Measurements from ENCODE around the gene RAB18. TPM values are rescaled to one million over a fixed set of nuclear protein-coding genes. Genes with fewer than 3 reads are reported as not detected.
A peak's percentile ranks its signal among the peaks of the same experiment; 100 is the strongest.

Gene RAB18
- total RNA-seq: 100 to 1,000 TPM in 3 of 7 donors, 10 to 100 TPM in 4; 43.1 to 104 (median 86.0) TPM
- polyA plus RNA-seq: 10 to 100 TPM; 21.2 to 32.8 (median 31.0) TPM
- long read RNA-seq, donor 1, full-length matches to known transcripts: 19 of 36 reads
- long read RNA-seq, donor 1, partial matches to known transcripts: 17 of 36 reads
- long read RNA-seq, donor 1, other reads (novel, unspliced or antisense): 0 of 36 reads
- long read RNA-seq, donor 2, full-length matches to known transcripts: 26 of 26 reads
- long read RNA-seq, donor 2, partial matches to known transcripts: 0 of 26 reads
- long read RNA-seq, donor 2, other reads (novel, unspliced or antisense): 0 of 26 reads

DNA sequence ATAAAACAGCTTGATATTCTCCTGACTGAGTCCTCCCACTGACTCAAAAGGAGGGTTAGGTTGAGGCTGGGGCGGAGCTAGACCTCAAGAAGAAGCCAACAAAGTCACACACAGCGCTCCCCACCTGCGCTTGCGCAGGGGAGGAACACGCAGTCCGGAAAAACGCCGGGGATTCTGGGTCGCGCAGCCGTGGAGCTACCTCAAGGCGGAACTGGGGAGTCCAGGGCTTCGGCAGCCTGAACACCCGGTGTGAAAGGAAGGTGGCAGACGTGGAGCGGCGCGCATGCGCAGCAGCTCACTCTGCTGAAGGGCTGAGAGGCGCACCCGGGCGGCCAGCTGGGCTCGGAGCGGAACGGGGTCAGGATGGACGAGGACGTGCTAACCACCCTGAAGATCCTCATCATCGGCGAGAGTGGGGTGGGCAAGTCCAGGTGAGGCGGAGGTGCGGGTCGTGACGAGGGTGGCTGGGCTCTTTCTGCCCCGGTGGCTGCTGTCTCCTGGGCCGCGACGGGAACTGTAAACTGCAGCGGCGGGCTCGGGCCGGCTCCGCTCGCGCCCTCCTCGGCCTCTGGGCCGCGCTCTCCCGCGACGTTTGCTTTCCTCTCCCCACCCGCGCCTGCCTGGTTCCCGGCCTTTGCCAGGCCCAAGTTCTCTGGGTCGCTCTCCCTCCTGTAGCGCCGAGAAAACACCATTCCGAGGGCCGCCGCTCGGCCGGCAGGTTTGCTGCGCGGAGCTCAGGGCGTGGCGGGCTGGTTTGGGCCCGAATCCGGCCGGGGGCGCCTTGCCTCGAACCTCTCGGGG is at the start of gene RAB18:
Gene RAB18 (plus strand): TSS at position 298 of the 801 bp plus-strand sequence. CDS start 66 bp downstream, at position 364.
- intact Hi-C loops (cut with DNase I; ENCODE audit: low total_unique reads): no loop called here
- WGBS, 5 donors: 0% methylated on average over 57 to 71 of the region's 71 CpGs
- H3K27ac ChIP-seq: peak within 1 kb of the TSS; percentile 86 to 97 (median 93)

DNA sequence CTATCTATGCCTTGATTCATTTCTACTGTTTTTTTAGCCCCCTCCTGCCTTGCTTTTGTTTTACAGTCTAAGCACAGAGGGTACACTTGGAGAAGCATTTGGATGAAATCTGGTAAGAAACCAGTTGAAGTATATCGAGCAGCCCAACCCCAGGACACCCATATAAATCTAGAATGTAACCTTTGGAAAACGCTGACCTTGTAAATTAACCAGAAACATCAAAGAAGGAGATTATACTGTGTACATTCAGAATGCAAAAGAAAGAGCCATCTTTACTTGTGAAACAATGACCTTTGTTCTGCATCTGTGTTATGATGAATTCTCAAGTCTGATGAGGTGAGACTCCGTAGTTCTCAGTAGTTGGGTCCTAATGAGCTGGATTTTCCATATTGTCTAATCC is 49.3 kb upstream of the RAB18 start:
- Histone ChIP-seq H3K27ac (no peak overlapping the region), H3K36me3 (no peaks in the 10 kb centered on the region), H3K9me3 (no peaks in the 10 kb centered on the region), H3K4me1 (peaks cover 0 to 20% (median 1%) of the 10 kb centered on the region in 6 donors), H3K27me3 (replicated peaks in 1 of 7) (no peaks in the 10 kb centered on the region), H3K4me3 (no peak overlapping the region)
- TF ChIP-seq POLR2A (IDR thresholded peaks at IDR 0.05) (no peak), POLR2AphosphoS5 (IDR thresholded peaks at IDR 0.05) (no peak)
- TF ChIP-seq, protein P1, sequence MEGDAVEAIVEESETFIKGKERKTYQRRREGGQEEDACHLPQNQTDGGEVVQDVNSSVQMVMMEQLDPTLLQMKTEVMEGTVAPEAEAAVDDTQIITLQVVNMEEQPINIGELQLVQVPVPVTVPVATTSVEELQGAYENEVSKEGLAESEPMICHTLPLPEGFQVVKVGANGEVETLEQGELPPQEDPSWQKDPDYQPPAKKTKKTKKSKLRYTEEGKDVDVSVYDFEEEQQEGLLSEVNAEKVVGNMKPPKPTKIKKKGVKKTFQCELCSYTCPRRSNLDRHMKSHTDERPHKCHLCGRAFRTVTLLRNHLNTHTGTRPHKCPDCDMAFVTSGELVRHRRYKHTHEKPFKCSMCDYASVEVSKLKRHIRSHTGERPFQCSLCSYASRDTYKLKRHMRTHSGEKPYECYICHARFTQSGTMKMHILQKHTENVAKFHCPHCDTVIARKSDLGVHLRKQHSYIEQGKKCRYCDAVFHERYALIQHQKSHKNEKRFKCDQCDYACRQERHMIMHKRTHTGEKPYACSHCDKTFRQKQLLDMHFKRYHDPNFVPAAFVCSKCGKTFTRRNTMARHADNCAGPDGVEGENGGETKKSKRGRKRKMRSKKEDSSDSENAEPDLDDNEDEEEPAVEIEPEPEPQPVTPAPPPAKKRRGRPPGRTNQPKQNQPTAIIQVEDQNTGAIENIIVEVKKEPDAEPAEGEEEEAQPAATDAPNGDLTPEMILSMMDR (IDR thresholded peaks at IDR 0.05 in 8 of 11, conservative IDR thresholded peaks at IDR 0.05 in 3 of 11): no peak
- 75 to 85% (median 82%) methylated on average over 3 of the region's 3 CpGs for WGBS, 5 donors
- intact Hi-C loops (cut with DNase I; ENCODE audit: low total_unique reads): no loop called here
- DNase-seq: no peak

More for the DNA sequence above, at the start of gene RAB18:
- H3K27me3 ChIP-seq (replicated peaks in 1 of 7): no peaks in the 10 kb centered on the region
- peaks cover 20 to 53% (median 43%) of the 10 kb centered on the region in 6 donors for H3K4me1 ChIP-seq
- DNase-seq: peak; percentile 100
- no peaks in the 10 kb centered on the region for H3K36me3 ChIP-seq
- no peaks in the 10 kb centered on the region for H3K9me3 ChIP-seq
- TF ChIP-seq POLR2A (IDR thresholded peaks at IDR 0.05) (peak; percentile 58 to 81 (median 68)), POLR2AphosphoS5 (IDR thresholded peaks at IDR 0.05) (peak; percentile 96 to 99 (median 98))
- TF ChIP-seq, protein P1 (IDR thresholded peaks at IDR 0.05 in 8 of 11, conservative IDR thresholded peaks at IDR 0.05 in 3 of 11): peak in 6 of 11 experiments; percentile 12 to 47 (median 26)
- peak within 1 kb of the TSS; percentile 64 to 90 (median 68) for H3K4me3 ChIP-seq

DNA sequence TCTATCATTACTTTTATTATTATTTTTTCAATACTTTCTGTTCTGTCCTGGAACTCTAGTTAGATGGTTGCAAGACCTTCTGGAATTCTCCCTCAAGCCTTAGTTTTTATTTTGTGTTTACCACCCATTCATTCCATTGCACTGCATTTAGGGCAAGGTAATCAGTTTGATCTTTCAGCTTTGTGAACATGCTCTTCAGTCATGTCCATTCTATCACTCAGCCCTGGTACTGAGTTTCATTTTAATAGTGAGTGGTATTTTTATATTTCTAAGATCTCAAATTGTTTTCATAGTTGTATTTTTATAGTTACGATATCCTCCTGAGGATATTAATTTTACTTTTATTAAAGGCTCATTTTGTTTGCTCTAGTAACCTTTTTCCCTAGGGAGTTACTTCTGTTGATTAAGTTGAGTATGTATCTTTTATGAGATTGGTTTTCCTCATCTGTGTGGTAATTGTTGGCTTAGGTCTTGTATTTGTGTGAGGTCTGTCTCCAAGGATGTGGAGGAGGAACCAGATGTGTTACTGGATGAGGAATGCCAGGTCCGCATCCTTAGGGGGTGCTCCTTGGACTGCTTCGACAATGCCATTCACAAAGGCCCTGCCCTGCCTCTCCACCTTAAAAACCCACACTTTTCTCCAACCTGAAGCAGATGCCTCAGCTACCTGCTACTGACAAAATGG is 46.7 kb upstream of the RAB18 start:
- no peaks in the 10 kb centered on the region for H3K9me3 ChIP-seq
- 75 to 91% (median 84%) methylated on average over 3 of the region's 3 CpGs for WGBS, 5 donors
- no peak for TF ChIP-seq POLR2A (IDR thresholded peaks at IDR 0.05)
- H3K4me3 ChIP-seq: no peak overlapping the region
- intact Hi-C loops (cut with DNase I; ENCODE audit: low total_unique reads): no loop called here
- peaks cover 0 to 16% (median 0%) of the 10 kb centered on the region in 6 donors for H3K4me1 ChIP-seq
- peak overlapping the region in 4 of 8 donors; percentile 38 to 70 (median 52) for H3K27ac ChIP-seq
- no peaks in the 10 kb centered on the region for H3K27me3 ChIP-seq (replicated peaks in 1 of 7)
- no peak for DNase-seq
- H3K36me3 ChIP-seq: no peaks in the 10 kb centered on the region

DNA sequence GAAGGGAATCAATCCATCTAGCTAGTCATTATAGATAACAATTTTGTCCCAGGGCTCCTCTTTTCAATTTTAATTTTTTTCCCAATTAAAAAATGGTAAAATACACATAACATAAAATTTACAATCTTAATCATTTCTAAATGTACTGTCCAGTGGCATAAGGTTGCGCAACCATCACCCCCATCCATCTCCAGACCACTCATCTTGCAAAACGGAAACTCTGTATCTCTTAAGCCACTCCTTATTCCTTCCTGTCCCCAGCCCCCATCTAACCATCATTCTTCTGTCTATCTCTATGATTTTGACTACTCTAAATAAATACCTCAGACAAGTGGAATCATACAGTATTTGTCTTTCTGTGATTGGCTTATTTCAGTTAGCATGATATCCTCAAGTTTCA is 46.1 kb upstream of the RAB18 start:
- no peak for TF ChIP-seq POLR2AphosphoS5 (IDR thresholded peaks at IDR 0.05)
- TF ChIP-seq, protein P1 (IDR thresholded peaks at IDR 0.05 in 8 of 11, conservative IDR thresholded peaks at IDR 0.05 in 3 of 11): no peak
- TF ChIP-seq POLR2A (IDR thresholded peaks at IDR 0.05): no peak

More for the DNA sequence above, 46.1 kb upstream of the RAB18 start:
- 5 to 46% (median 14%) methylated on average over 2 of the region's 2 CpGs for WGBS, 5 donors
- no peaks in the 10 kb centered on the region for H3K36me3 ChIP-seq
- peaks cover 0 to 12% (median 0%) of the 10 kb centered on the region in 6 donors for H3K4me1 ChIP-seq
- no peak for DNase-seq
- H3K27me3 ChIP-seq (replicated peaks in 1 of 7): no peaks in the 10 kb centered on the region
- peak overlapping the region in 4 of 8 donors; percentile 38 to 70 (median 52) for H3K27ac ChIP-seq
- no peaks in the 10 kb centered on the region for H3K9me3 ChIP-seq
- intact Hi-C loops (cut with DNase I; ENCODE audit: low total_unique reads): no loop called here
- H3K4me3 ChIP-seq: no peak overlapping the region

Measured in spleen (tissue), 13 donors.